ENCODE results near the gene NOVA2.

DNA sequence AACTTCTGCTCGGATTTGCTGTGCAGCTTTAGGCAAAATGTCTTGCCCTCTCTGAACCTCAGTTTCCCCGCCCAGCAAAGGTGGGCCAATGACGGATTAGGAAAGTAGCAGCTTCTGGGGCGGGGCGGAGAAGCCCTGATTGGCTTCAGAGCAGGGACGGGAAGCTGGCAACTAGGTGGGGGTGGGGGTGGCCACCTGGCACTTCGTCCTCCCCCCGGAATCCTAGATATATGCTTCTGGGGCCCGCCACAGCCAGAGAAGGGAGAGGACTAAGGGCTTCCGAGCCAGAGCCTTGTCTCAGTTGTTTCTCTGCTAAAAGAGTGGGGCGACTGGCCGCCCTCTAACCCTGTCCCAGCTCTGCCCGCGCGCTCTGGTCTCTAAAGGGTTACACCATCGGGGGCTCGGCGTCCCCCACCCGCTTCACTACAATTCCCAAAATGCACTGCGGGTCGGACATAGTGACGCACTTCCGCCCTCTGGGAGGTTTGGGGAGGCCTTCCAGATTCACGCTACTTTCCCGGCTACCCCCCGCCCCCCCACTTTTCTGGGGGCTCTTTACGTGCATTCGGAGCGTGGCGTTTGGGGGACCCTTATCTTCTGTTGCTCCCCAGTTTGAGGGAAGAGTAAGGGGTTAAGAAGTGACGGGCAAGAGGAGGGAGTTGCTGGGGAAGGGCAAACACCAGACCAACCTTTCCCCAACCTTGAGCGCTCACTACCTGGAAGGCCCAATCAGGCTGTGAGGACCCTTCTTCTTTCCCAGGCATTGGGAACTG, 87.1 kb downstream of the NOVA2 start:
- TF ChIP-seq, protein P1, sequence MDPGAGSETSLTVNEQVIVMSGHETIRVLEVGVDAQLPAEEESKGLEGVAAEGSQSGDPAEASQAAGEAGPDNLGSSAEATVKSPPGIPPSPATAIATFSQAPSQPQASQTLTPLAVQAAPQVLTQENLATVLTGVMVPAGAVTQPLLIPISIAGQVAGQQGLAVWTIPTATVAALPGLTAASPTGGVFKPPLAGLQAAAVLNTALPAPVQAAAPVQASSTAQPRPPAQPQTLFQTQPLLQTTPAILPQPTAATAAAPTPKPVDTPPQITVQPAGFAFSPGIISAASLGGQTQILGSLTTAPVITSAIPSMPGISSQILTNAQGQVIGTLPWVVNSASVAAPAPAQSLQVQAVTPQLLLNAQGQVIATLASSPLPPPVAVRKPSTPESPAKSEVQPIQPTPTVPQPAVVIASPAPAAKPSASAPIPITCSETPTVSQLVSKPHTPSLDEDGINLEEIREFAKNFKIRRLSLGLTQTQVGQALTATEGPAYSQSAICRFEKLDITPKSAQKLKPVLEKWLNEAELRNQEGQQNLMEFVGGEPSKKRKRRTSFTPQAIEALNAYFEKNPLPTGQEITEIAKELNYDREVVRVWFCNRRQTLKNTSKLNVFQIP (CRISPR knock-in tag; IDR thresholded peaks at IDR 0.05; ENCODE audit: borderline replicate concordance, low read depth): no peak
- no peak for TF ChIP-seq RARB (CRISPR knock-in tag; IDR thresholded peaks at IDR 0.05)
- TF ChIP-seq ARNTL (CRISPR knock-in tag; IDR thresholded peaks at IDR 0.05; ENCODE audit: borderline replicate concordance, low read depth): no peak
- TF ChIP-seq ZNF565 (CRISPR knock-in tag; conservative IDR thresholded peaks at IDR 0.05; ENCODE audit: low read depth): no peak
- TF ChIP-seq PATZ1 (CRISPR knock-in tag; IDR thresholded peaks at IDR 0.05; ENCODE audit: borderline replicate concordance): peak; percentile 88; the same call in 1 of the 2 replicates
- no peak; the same call in 1 of the 2 replicates for TF ChIP-seq TOX (CRISPR knock-in tag; IDR thresholded peaks at IDR 0.05; ENCODE audit: borderline replicate concordance)
- TF ChIP-seq CREB5 (CRISPR knock-in tag; IDR thresholded peaks at IDR 0.05; ENCODE audit: low read depth): no peak; the same call in 1 of the 2 replicates
- TF ChIP-seq, protein P2, sequence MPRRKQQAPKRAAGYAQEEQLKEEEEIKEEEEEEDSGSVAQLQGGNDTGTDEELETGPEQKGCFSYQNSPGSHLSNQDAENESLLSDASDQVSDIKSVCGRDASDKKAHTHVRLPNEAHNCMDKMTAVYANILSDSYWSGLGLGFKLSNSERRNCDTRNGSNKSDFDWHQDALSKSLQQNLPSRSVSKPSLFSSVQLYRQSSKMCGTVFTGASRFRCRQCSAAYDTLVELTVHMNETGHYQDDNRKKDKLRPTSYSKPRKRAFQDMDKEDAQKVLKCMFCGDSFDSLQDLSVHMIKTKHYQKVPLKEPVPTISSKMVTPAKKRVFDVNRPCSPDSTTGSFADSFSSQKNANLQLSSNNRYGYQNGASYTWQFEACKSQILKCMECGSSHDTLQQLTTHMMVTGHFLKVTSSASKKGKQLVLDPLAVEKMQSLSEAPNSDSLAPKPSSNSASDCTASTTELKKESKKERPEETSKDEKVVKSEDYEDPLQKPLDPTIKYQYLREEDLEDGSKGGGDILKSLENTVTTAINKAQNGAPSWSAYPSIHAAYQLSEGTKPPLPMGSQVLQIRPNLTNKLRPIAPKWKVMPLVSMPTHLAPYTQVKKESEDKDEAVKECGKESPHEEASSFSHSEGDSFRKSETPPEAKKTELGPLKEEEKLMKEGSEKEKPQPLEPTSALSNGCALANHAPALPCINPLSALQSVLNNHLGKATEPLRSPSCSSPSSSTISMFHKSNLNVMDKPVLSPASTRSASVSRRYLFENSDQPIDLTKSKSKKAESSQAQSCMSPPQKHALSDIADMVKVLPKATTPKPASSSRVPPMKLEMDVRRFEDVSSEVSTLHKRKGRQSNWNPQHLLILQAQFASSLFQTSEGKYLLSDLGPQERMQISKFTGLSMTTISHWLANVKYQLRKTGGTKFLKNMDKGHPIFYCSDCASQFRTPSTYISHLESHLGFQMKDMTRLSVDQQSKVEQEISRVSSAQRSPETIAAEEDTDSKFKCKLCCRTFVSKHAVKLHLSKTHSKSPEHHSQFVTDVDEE (CRISPR knock-in tag; IDR thresholded peaks at IDR 0.05): no peak
- no peak for TF ChIP-seq OSR1 (CRISPR knock-in tag; IDR thresholded peaks at IDR 0.05)
- TF ChIP-seq ZFP30 (CRISPR knock-in tag; IDR thresholded peaks at IDR 0.05): no peak
- TF ChIP-seq, protein P3, sequence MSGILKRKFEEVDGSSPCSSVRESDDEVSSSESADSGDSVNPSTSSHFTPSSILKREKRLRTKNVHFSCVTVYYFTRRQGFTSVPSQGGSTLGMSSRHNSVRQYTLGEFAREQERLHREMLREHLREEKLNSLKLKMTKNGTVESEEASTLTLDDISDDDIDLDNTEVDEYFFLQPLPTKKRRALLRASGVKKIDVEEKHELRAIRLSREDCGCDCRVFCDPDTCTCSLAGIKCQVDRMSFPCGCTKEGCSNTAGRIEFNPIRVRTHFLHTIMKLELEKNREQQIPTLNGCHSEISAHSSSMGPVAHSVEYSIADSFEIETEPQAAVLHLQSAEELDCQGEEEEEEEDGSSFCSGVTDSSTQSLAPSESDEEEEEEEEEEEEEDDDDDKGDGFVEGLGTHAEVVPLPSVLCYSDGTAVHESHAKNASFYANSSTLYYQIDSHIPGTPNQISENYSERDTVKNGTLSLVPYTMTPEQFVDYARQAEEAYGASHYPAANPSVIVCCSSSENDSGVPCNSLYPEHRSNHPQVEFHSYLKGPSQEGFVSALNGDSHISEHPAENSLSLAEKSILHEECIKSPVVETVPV (CRISPR knock-in tag; IDR thresholded peaks at IDR 0.05): 0 out of 2 replicates have a peak, but pooled peaks have one; percentile 30
- TF ChIP-seq SNAI2 (CRISPR knock-in tag; IDR thresholded peaks at IDR 0.05): no peak
- TF ChIP-seq ZFP3 (CRISPR knock-in tag; IDR thresholded peaks at IDR 0.05): no peak
- TF ChIP-seq TCF4 (CRISPR knock-in tag; IDR thresholded peaks at IDR 0.05; ENCODE audit: borderline replicate concordance): no peak

All from SK-N-SH treated with all-trans-retinoic acid at 6 μM for 48 hours (cell line).